ENCODE measurements around the gene EGFR.

Gene EGFR

DNA sequence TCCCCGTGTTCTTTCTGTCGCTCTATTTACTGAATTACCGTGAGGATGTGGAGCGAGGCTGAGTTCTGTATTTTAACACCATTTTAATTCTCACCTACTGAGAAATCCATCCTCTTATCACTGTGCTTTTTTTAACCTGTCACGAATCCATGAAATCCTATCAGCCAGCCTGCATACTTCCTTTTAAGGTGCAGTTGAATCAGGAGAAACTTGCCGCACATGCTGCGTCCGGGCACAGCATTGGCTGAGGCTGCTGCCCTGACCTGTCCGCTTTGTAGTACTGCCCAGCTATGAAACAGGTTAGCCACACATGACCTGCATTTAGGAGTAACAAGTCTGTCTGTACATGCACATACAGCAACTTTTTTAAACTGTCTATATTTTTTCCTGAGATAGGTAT, 82.5 kb downstream of the EGFR start:
- DNase-seq (ENCODE audit: low read depth) = no peak

DNA sequence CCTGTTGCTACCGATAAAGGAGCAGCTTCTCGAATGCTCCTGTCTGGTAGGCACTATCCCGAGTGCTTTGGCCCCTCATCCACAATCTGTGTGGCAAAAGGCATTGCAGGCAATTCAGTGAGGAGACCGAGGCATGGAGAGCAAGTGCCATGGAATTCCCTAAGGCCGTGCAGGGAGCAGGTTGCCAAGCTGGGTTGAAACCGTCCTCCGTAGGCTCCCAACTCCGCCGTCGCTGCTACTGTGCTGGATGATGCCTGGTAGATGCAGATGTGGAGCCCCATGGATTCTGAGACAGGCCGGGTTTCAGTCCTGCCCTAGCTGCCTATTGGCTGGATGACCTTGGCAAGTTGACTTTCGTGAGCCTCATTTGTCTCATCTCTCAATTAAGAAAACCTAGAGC, 85.3 kb downstream of the EGFR start:
- no peak for DNase-seq (ENCODE audit: low read depth)

DNA sequence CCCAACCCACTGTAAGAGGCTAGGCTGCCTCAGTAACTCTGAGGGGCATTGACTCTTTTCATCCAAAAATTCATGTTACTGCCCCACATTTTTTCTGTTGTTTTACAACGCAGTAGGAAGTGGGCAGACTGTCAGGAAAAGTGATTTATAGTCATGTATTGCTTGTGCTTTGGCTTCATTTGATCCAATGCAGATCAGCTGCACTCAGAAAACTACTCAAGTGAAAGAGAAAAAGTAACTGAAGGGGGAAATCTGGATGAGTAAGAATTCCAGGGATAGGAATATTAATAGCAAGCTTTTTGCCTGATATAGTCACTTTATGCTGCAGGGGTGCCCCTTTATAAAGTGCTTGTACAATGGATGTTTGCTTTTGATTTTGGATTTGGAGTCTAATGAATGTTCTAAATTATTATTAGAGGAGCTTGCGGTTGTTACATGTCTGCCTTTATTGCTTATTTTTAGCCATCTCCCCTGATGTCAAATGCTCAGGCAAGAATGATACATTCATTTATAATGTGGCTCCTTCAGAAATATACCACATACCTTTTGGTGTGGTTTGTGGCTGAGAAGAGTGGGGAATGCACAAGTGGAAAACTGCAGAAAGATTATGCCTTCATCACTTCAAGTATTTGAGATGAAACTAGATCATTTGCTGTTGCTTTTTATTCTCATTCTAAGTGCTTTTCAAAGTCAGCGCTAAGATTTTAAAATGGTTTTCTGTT, 86.1 kb downstream of the EGFR start:
- no peak for DNase-seq (ENCODE audit: low read depth)

DNA sequence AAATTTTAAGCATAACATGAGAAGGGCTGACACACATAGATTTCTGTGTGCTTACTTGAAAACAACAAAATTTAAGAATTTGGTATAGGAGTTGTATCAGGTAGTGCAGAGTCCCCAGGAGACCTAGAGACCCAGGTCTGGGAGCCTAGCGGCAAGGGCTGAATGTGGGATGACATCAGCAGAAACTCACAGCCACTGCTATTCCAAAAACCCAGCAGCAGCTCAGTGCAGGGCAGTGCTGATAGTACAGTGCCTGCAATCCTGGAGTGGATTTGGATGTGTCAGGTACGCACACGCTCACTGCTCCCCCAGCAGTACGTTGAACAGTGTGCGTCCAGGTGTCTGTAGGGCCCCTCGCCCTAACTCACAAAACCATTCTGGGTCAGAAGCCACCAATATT, 87.1 kb downstream of the EGFR start:
- DNase-seq (ENCODE audit: low read depth) = no peak

DNA sequence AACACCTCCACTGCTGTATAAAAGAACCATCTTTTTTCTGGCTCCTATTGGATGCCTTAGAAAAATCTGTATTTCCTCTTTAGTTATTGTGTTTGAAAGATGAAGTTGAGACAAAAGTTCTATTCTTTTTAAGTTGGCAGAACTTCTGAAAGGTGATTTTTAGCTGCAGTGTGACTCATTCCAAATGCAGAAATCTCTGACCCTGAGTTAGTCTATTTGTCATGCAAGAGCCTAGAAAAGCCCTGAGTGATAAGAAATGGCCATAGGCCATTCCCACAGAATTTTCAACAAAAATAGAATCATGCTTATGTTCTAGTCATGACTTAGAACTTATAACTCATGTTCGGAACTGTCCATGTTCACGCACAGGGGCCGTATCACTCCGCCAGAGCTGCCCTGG, 89.1 kb downstream of the EGFR start:
- DNase-seq (ENCODE audit: low read depth) = no peak

DNA sequence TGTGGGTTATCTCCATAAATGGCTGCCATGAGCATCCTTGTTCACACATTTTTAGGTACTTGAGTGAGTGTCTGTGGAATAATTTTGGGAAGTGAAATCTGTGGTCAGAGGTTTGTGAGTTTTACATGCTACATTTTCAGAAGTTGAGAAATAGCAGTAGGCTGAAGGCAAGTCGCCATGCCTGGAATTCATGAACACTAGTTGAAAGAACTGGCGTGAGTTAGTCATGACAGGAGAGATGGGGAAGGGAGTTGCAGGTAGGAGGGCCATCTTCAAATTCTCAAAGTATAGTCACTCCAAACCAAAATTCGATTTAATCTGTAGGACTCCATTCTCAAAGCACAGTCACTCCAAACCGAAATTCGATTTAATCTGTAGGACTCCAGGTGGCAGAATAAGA, 89.6 kb downstream of the EGFR start:
- no peak for DNase-seq (ENCODE audit: low read depth)

DNA sequence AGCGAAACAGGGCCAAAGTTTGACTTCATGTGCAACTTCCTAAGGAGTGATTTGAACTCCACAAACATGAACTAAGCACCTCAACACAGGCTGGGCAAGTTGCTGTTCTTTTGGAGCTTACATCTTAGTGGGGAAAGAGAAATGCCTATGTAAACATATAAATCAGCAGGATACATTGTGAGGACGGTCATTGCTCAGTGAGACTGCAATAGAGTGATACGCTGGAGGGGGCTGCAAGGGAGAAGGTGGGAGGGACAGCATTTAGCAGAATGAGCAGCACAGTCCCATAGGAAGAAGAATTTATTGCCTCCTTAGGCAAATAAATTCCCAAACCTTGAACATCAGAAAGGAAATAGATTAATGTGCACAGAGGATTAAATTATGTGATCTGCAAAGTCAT, 90.0 kb downstream of the EGFR start:
- no peak for DNase-seq (ENCODE audit: low read depth)

DNA sequence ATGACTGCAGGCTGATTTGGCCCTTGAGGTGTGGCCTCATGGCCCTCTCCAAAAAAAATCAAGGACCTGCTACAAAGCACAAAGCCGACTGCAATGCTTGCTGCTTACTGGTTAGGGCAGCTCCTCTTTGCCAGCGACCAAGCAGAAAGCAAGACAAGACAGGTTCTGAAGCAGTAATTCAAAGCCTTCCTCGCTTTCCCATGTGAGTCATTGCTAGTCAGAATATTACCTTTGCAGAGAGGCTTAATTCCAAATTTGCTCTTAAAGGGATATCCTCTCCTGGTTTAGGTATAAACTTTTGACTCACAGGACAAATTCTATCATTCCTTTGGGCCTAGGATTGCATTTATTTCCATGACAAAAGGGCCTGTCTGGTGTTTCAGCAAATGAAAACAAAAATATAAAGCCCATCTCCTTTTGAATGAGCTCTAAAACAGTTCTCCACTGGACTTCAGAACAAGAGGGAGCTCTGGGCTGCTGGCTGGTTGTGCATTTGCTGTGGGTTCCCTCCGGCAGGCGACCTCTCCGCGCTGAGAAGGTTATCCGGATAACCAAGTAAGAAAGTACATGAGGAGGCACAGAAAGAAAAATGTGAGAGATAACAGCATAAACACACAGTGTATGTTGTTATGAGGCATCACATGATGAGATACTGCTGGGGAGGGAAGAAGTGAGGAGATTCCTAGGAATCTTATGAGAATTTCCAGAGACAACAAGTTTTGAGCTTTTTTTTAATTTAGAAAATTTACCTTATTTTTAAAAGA, 90.8 kb downstream of the EGFR start:
- no peak for DNase-seq (ENCODE audit: low read depth)

DNA sequence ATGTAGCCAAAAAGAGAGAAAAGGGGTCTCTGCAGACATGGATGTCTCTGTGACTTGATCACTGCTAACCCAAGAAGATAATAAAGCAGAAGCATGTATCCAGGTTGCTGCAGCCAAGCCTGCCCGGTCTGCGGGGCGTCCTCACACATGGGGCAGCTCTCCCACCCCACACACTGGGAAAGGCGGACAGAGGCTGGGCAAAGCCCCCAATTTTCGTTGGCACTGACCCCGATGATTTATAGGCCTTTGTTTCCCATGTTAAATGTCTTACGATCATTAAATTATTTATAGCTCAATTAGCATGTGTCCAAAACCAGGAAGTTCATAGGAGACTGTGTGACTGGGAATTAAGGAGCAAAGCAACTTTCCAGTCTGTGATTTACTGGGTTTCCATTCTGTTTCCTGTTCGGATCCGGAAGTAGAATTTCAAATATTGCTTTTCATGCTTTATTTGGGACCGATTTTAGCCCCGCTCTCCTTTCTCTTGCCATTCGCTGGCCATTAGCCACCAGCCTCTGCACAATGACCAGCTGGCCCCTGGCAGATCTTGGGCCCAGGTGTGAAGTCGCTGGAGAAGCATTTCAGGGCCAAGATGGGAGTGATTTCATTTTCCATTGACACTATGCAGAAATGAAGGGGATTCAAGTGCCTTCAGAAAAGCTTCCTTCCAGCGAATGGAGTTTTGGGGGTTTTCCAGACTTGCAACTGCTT, 91.6 kb downstream of the EGFR start:
- DNase-seq (ENCODE audit: low read depth) = no peak

DNA sequence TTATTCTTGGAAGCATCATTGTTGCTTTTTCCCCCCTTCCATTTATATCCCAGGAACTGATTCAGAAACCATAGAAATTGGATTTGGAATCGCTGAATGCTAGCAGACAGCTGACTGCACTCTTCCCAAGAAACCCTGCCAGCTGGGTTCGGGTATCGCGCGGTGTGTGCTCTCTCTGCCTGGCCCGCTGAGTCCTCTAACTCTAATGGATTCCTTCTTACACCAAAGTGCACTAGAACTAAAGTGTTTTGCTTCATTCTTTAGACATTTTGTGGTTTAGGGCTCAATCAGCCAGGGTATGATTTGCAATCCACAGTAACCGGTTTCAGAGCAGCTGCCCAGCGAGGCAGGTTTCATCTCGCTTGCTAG, 92.2 kb downstream of the EGFR start:
- DNase-seq (ENCODE audit: low read depth) = peak; percentile 67

DNA sequence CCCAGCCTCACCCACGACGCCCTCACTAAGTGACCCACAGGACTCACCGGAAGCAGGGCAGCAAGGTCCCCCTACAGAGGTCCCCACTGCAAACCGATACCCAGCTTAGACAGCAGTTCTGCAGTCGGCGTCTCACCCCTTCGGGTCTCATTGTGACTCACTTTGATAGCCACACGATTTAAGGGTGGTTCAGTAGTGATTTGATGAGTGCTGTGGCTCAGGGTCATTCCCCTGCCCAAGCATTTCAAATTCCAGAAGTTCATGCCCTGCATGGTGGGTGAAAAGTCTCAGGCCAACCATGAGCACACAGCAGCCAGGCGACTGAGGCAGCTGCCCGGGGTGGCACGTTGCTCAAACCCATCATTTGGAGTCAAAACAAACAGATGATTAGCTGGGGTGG, 93.2 kb downstream of the EGFR start:
- no peak for DNase-seq (ENCODE audit: low read depth)

DNA sequence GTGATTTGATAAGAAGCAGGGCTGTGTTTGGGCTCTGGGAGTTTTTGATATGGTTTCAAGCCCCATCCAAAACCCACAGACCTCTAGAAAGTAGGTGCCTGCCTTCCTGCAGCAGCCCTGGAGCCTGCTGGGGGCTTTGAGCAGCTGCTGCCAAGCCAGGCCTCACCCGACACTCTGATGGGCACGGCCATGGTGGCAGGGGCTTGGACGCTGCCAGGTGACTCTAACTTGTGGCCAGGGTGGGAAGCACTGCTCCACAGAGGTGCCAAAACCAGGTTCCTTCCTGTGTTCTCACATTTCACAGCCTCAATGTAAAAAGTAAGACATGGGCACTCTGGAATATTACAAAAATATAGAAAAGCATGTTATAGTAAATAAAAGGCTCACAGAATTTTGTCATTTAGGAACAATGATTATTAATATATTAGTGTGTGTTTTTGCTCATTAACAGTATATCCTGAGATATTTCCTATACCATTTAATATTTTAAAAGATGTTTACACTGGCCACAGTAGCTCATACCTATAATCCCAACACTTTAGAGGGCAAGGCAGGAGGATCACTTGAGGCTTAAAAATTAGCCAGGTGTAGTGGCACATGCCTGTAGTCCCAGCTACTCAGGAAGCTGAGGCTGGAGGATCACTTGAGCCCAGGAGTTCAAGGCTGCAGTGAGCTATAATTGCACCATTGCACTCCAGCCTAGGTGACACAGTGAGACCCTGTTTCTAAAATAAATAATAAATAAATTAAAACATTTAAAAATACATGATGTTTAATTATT, 95.1 kb downstream of the EGFR start:
- DNase-seq (ENCODE audit: low read depth) = no peak

DNA sequence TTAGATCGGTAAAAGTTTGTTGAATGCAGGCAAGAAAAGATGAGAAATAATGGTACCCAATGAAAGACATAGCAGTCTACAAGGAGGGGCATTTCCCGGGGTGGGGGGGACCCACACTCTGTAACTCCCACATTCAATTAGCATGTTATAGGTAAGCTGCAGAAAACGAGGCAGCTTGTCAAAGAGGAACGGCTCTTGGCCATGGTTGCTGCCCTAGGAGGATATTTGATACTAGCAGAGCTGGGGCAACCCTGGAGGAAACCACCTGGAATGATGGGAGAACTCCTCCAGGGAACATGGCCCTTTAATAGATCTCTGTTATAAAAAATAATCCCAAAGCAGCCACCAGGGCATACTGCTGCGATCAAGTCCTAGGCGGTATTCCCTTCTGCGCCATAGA, 98.5 kb downstream of the EGFR start:
- DNase-seq (ENCODE audit: low read depth) = no peak

DNA sequence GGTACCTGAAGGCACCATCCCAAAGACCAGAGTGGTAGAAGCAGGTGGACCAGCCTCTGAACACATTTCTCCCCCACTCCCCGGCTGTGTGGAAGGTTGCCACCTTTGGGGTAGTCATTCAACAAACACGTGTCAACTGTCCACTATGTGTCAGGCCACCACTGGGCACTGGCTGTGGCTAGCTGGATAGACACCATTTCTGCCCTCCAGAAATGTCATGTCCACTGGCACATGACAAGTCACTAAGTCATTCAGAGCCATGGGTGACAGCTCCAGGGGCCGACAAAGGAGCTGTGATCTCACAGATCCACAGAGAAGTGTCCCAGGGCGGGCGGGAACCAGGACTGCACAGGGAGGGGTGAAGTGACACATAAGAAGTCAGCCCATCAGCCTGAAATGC, 99.6 kb downstream of the EGFR start:
- DNase-seq (ENCODE audit: low read depth) = no peak

DNA sequence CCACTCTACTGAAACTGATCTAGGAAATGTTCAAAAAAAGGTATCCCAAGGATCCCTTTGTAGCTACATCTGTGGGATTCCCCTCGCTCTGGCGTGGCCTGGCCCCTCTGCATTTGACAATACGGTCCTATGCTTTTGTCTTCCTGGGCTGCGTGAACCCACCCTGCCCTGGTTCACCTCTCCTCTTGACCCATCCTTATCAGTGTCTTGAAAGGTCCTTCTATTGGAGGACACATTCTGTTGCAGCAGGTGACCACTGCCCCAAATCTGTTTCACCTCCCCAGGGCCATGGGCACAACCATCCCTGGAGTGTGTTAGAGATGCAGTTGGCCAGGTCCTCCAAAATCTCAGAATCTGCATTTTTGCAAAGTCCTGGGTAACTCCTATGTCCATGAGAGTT, 100.8 kb downstream of the EGFR start:
- DNase-seq (ENCODE audit: low read depth) = no peak

DNA sequence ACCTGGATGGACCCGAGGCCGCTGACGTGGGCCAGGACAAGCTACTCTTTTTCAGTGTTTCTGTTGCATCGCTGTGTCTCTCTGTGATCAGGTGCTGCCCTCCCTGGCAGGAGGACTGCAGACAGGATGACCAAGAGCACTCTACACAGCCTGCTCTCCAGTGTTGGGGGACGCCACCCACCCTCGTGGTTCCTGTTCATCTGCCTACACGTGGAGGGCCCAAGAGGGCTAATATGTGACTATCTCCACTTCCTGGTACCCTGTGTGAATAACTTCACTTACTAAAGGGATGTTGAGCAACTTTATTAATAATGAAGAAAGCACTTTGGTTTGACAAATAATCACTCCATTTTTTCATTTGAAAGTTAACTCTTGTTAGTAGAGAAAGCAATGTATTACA, 101.3 kb downstream of the EGFR start:
- DNase-seq (ENCODE audit: low read depth) = no peak

DNA sequence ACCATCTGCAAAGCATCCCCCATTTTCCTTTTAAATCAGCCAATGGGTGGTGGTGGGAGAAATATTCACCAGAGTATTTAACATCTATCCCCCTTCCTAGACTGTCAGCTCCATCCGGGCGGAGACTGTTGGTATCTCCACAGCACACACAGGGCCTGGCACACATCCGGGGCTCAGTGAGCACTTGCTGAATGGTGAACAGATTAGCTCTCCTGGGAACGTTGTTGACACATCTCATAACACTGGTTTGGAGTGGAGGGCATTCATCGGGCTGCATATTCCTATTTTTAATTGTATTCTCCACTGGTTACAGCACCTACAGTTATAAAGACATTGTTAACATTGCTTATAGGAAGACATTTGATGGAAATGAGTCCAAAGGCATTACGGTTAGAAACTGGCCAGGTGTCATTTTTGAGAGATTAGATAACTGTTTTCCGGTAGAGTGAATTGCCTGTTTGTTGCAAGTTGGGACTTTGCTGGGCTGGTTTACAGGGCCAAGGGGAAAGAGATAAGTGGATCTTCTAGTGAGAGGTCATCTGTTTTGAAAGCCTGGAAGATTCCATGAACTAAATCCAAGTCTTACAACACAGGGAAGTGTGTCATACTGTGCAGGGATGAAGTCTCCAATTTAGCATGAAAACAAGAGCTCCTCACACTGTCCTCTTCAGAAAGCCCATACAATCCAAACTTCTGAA, 101.8 kb downstream of the EGFR start:
- DNase-seq (ENCODE audit: low read depth) = peak; percentile 68

DNA sequence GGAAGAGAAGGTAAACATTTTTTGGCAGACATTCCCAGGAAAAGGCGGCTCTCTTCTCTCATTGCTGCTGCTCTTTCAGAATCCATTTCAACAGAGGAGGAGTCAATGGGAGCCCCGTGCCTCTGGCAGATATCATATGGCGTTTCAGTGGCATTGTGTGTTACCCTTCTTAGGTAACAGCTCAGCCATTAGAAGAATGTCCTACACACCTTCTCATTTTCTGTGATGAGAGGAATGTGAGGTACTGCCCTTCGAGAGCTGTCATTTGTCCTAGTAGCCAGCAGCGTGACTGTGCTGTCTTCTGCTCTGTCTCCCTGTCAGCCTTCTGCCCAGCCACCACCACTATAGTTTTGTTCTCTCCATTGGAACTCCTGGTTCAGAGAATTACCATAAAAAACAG, 102.4 kb downstream of the EGFR start:
- no peak for DNase-seq (ENCODE audit: low read depth)

DNA sequence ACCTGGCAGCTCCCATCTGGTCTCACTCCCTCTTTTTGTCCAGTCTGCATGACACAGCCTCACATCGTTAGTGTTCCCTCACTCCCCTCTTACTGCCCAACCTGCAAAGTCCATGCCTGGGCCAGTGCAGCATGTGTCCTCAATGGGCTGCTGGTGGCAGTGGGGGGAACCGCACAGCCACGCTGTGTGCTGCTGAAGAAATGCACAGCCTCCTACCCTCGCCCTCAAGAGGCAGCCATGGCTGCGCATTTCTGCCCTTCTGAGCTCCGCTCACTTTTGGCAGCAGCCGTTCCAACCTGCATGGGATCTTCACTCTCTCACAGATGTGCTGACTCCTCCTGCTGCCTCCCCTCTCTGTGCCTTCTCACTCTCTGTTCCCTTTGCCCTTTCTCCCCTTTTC, 103.4 kb downstream of the EGFR start:
- no peak for DNase-seq (ENCODE audit: low read depth)

DNA sequence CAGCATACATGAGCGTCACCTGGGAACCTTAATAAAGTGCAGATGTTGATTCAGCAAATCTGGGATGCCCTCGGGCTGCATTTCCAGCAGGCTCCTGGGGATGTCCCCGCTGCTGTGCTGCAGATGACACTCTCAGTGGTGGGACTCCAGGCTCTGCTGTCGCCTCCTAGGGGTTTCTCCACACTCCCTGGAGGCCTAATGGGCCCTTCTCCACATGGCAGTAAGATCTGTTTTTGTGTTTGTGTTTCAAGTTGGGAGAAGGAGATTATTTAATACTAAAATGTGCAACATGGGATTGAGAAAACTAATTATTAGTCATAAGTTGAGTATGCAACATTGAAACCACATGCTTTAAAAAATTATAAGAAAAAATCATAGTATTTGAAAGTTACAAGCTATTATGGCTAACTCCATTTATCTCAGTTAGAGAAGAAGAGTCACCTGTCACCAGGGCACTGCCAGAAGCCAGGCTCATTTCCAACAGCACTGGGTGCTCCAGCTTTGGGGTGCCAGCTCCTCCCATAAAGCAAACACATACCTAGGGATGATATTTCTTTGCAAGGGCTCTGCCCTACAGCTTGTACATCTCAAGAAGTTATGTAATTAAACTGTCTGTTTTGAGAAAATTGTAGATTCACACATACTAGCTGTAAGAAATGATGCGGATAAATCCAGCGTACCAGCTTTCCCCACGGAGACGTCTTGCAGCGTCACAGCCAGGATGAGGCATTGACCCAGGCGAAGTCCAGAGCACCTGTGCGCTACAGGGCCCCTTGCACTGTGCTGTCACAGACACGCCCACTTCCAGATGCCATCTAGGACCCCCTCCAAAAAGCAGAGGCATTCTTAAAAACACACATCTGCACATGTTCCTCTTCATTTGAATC, 106.4 kb downstream of the EGFR start:
- no peak for DNase-seq (ENCODE audit: low read depth)

DNA sequence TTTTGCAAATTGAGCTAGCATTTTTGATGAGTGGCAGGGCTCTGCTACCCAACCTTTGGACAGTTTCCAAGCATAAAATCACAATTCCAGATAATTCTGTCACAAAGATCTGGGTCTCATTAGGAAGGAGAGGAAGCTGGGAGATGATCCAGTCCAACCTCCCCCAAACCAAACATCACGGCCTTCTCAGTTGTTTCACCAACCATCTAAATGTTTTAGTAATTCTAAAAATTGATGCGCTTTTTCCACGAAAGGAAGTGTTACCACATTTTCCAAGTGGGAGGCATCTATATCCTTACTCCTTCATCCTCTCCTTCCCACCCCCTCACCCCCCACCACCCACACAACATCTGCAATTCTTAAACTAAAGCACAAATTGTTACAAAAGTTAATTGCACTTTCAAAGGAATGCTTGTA, 108.3 kb downstream of the EGFR start:
- DNase-seq (ENCODE audit: low read depth) = no peak
